Renal pelvis (tissue), 4 donors: ENCODE measurements around the gene CNPY1. TPM values are rescaled to one million over a fixed set of nuclear protein-coding genes. Genes with fewer than 3 reads are reported as not detected.

Experiments used
- DNase-seq: peaks from one replicate; pipeline ENCODE4 v3.0.0-alpha.2; 2013
- polyA plus RNA-seq, 3 donors: library from polyadenylated mRNA; unstranded; fragments of 120-200 nt; gene quantifications; one replicate each; pipeline ENCODE4 v1.2.1, GENCODE V29; 2013; ENCODE audit not compliant: insufficient read length in 3 of 3

CNPY1 gene
- polyA plus RNA-seq, 3 donors = not detected

DNA sequence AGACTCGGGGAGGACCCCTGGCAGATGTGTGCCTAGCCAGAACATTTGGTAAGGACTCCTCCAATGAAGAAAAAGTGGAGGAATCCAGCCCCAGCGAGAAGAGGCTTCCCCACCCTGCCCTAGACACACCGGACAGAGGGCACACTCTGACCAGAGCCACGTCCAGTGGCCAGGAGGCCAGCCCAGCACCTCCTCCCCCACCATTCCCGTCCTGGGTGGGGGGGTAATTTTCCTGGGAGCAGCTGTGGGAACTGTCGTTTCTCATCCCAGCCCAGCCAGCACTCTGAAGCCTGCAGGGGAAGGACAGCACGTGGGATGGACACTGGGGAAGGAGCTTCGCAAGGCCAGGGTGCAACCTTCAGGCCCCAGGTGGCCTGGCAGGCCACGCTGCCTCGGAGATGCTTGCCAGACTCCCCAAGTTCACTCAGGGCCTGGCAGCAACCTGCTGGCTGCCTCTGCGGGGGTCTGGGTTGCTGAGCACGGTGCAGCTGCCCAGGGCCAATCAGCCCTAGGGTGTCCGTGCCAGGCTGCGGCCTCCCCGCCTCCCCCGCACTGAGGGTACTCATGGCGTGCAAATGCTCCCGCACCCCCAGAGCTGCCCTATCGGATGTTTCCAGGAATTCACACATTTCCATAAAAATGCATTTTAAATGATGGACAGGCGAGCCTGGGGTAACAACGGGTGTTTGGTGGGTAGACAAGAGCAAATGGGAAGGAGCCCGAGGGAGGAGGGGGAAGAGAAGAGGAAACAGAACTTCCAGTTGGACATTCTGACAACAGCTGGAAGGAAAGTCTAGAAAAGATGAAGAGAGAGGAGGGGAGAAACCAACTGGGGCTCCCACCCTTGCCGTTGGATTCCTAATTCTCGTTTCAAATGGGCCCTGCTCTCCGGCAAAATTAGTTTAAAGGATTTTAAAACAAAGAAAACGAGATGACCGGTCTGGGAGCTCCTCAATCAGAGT, 90.3 kb downstream of the CNPY1 start:
- DNase-seq = no peak

- DNase-seq = no peak
These were observed 91.1 kb downstream of the CNPY1 start for GRCh38 chr7:155455132-155455693.

- no peak for DNase-seq
These were observed 91.9 kb downstream of the CNPY1 start for GRCh38 chr7:155454183-155455112.

- DNase-seq = no peak
These were observed 92.8 kb downstream of the CNPY1 start for GRCh38 chr7:155453296-155454182.

GRCh38 chr7:155452505-155453295, 93.7 kb downstream of the CNPY1 start:
- DNase-seq = no peak

- no peak for DNase-seq
These were observed 94.5 kb downstream of the CNPY1 start for GRCh38 chr7:155451840-155452239.

Other genes with a start within 250 kb of the CNPY1 start
- 10 to 100 TPM; 27.9 to 32.7 (median 30.8) TPM for gene INSIG1, start 248.7 kb downstream of the CNPY1 start, polyA plus RNA-seq
- gene EN2, start 88.4 kb downstream of the CNPY1 start, polyA plus RNA-seq = under 1 TPM; 0.09 to 0.29 (median 0.17) TPM
- 10 to 100 TPM; 31.9 to 48.2 (median 44.6) TPM for gene RBM33, start 98.1 kb upstream of the CNPY1 start, polyA plus RNA-seq